HepG2 (cell line): ENCODE measurements around the gene ARHGEF4. TPM values are rescaled to one million over a fixed set of nuclear protein-coding genes. Genes with fewer than 3 reads are reported as not detected.

ENCODE experiments used
- BCL6 ChIP-seq: IDR thresholded peaks from 2 replicates; pipeline ENCODE4 v1.6.1; 2016; ENCODE audit warnings: missing genetic modification reagents, missing compliant biosample characterization
- CREM ChIP-seq, 2 experiments: sonication (generic) in 1 of 2; formaldehyde crosslinking in 1 of 2; IDR thresholded peaks; 2 replicates each; pipeline versions ENCODE4 v1.4.0 to v1.6.1; 2016 to 2020; ENCODE audit warnings: antibody characterized with exemption in 1 of 2, mild to moderate bottlenecking in 1 of 2, missing genetic modification reagents in 1 of 2
- ELF3 ChIP-seq: IDR thresholded peaks from 2 replicates; pipeline ENCODE4 v1.6.1; 2016; ENCODE audit warnings: missing genetic modification reagents, missing compliant biosample characterization
- KMT2A ChIP-seq: sonication (generic); formaldehyde crosslinking; IDR thresholded peaks from 2 replicates; pipeline ENCODE4 v1.4.0; 2020; ENCODE audit warnings: missing genetic modification reagents
- MLLT10 ChIP-seq: sonication (generic); formaldehyde crosslinking; IDR thresholded peaks from 2 replicates; pipeline ENCODE4 v1.4.0; 2020; ENCODE audit warnings: missing genetic modification reagents
- SALL2 ChIP-seq: sonication (generic); formaldehyde crosslinking; IDR thresholded peaks from 2 replicates; pipeline ENCODE4 v1.8.1; 2023; ENCODE audit warnings: mild to moderate bottlenecking, missing genetic modification reagents, inconsistent platforms
- ZNF232 ChIP-seq: sonication (generic); formaldehyde crosslinking; IDR thresholded peaks from 2 replicates; pipeline ENCODE4 v1.4.0; 2020; ENCODE audit warnings: missing genetic modification reagents, borderline replicate concordance
- ZNF3 ChIP-seq: IDR thresholded peaks from 2 replicates; pipeline ENCODE4 v1.7.0; 2017; ENCODE audit warnings: inconsistent platforms
- ZNF451 ChIP-seq: sonication (generic); formaldehyde crosslinking; IDR thresholded peaks from 2 replicates; pipeline ENCODE4 v1.5.0; 2020; ENCODE audit warnings: mild to moderate bottlenecking, missing genetic modification reagents
- ZNF605 ChIP-seq: sonication (generic); formaldehyde crosslinking; IDR thresholded peaks from 2 replicates; pipeline ENCODE4 v1.8.0; 2022; ENCODE audit warnings: mild to moderate bottlenecking, missing genetic modification reagents
- ZNF7 ChIP-seq: IDR thresholded peaks from 2 replicates; pipeline ENCODE4 v1.6.1; 2016; ENCODE audit warnings: missing biosample characterization, missing genetic modification reagents
- ZNF772 ChIP-seq: sonication (generic); formaldehyde crosslinking; IDR thresholded peaks from 2 replicates; pipeline ENCODE4 v1.5.0; 2020; ENCODE audit warnings: mild to moderate bottlenecking, missing genetic modification reagents
- ZNF788 ChIP-seq: sonication (generic); formaldehyde crosslinking; IDR thresholded peaks from 2 replicates; pipeline ENCODE4 v1.5.0; 2020; ENCODE audit warnings: mild to moderate bottlenecking, missing genetic modification reagents, borderline replicate concordance
- polyA plus RNA-seq, 8 experiments: library from polyadenylated mRNA; depleted of rRNA in 3 of 8; stranded (reverse) in 7 of 8; unstranded in 1 of 8; fragments of >200 nt; fragmentation: Illumina TruSeq in 4 of 8; extraction: Trizol in 4 of 8; gene quantifications; 2 replicates each; pipeline versions ENCODE4 v1.2.1 to v1.2.3, GENCODE V29; 2011 to 2016; ENCODE audit warnings: low read depth in 4 of 8, missing spikeins in 1 of 8, mixed read lengths in 1 of 8; ENCODE audit not compliant: insufficient read depth in 1 of 8
- total RNA-seq, 5 experiments: library from RNA; depleted of rRNA; stranded (reverse); fragments of >200 nt; fragmentation: Illumina TruSeq; extraction: Trizol; gene quantifications; 2 replicates each; pipeline ENCODE4 v1.2.3, GENCODE V29; 2016; ENCODE audit warnings: low read depth in 1 of 5
- TF ChIP-seq, protein P1 (sequence below): sonication (generic); formaldehyde crosslinking; IDR thresholded peaks from 2 replicates; pipeline ENCODE4 v1.4.0; 2020; ENCODE audit warnings: missing genetic modification reagents
- TF ChIP-seq, protein P2 (sequence below): sonication (generic); formaldehyde crosslinking; IDR thresholded peaks from 2 replicates; pipeline ENCODE4 v1.5.1; 2020; ENCODE audit warnings: mild to moderate bottlenecking, moderate library complexity, missing genetic modification reagents
- TF ChIP-seq, protein P3 (sequence below): sonication (generic); formaldehyde crosslinking; IDR thresholded peaks from 2 replicates; pipeline ENCODE4 v1.4.0; 2020; ENCODE audit warnings: missing genetic modification reagents
- TF ChIP-seq, protein P4 (sequence below): sonication (generic); formaldehyde crosslinking; IDR thresholded peaks from 2 replicates; pipeline ENCODE4 v1.4.0; 2020; ENCODE audit warnings: missing genetic modification reagents

Gene ARHGEF4
- total and polyA plus RNA-seq, 2 of the 13 experiments (the other 11 are each of a cell fraction or from before 2014, with no cell fraction given): 0.11 to 0.13 TPM

DNA sequence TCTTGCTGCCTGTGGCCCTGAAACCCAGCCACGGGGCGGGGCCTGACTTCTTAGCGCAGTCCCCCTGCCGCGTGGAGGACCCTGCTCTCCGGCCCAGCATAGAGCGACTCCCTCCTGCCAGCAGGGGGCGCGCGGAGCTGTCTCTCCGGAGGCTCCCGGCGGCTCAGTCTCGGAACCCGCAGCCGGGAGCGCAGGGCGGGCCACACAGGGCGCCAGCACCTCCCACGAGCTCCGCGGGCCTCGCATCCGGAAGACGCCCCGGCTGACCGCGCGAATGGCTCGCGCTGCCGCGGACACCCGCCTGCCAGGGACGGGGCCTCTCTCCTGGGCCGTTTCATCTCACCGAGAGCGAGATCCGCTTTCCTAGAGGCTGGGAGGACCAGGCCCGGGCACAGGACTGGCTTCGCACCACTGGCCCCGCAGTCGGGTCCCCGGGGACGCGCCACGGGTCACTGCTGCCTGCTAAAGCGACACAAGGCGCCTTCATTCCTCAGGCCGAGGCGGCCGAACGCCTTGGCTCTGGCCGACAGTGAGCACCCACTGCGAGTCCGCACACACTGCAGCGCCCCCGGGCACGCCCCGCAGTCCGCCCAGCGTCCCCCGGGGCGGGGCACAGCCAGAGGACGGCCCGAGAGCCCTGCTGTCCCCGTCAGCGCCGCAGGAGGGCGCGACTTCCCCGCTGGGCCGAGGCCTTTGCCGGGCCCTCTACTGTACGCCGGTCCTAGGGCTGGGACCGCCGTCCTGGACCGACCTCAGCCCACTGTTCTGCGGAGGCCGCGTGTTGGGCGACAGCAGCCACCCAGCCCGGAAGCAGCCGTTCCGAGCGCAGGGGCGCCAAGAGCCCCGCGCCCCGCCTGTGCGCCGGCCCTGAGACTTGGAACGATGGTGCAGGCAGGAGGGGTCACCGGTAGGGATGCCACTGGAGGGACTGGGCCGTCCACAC, 39.0 kb upstream of the ARHGEF4 start (continued):
- TF ChIP-seq, protein P1, sequence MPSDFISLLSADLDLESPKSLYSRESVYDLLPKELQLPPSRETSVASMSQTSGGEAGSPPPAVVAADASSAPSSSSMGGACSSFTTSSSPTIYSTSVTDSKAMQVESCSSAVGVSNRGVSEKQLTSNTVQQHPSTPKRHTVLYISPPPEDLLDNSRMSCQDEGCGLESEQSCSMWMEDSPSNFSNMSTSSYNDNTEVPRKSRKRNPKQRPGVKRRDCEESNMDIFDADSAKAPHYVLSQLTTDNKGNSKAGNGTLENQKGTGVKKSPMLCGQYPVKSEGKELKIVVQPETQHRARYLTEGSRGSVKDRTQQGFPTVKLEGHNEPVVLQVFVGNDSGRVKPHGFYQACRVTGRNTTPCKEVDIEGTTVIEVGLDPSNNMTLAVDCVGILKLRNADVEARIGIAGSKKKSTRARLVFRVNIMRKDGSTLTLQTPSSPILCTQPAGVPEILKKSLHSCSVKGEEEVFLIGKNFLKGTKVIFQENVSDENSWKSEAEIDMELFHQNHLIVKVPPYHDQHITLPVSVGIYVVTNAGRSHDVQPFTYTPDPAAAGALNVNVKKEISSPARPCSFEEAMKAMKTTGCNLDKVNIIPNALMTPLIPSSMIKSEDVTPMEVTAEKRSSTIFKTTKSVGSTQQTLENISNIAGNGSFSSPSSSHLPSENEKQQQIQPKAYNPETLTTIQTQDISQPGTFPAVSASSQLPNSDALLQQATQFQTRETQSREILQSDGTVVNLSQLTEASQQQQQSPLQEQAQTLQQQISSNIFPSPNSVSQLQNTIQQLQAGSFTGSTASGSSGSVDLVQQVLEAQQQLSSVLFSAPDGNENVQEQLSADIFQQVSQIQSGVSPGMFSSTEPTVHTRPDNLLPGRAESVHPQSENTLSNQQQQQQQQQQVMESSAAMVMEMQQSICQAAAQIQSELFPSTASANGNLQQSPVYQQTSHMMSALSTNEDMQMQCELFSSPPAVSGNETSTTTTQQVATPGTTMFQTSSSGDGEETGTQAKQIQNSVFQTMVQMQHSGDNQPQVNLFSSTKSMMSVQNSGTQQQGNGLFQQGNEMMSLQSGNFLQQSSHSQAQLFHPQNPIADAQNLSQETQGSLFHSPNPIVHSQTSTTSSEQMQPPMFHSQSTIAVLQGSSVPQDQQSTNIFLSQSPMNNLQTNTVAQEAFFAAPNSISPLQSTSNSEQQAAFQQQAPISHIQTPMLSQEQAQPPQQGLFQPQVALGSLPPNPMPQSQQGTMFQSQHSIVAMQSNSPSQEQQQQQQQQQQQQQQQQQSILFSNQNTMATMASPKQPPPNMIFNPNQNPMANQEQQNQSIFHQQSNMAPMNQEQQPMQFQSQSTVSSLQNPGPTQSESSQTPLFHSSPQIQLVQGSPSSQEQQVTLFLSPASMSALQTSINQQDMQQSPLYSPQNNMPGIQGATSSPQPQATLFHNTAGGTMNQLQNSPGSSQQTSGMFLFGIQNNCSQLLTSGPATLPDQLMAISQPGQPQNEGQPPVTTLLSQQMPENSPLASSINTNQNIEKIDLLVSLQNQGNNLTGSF: no peak
- TF ChIP-seq ZNF7 (CRISPR knock-in tag) (no peak), ZNF3 (CRISPR knock-in tag) (no peak), ZNF232 (CRISPR knock-in tag) (peak; percentile 45; the same call in 1 of the 2 replicates), ZNF788 (CRISPR knock-in tag) (peak; percentile 78), KMT2A (CRISPR knock-in tag) (no peak), ELF3 (CRISPR knock-in tag) (no peak), ZNF605 (CRISPR knock-in tag) (peak; percentile 89; the same call in 1 of the 2 replicates), CREM (IDR thresholded peaks at IDR 0.05) (no peak), CREM (CRISPR knock-in tag; IDR thresholded peaks at IDR 0.05) (no peak), SALL2 (CRISPR knock-in tag) (no peak), ZNF451 (CRISPR knock-in tag) (peak; percentile 96), BCL6 (CRISPR knock-in tag) (no peak; the same call in none of the 2 replicates), MLLT10 (CRISPR knock-in tag) (no peak), ZNF772 (peak; percentile 73)
- TF ChIP-seq, protein P2, sequence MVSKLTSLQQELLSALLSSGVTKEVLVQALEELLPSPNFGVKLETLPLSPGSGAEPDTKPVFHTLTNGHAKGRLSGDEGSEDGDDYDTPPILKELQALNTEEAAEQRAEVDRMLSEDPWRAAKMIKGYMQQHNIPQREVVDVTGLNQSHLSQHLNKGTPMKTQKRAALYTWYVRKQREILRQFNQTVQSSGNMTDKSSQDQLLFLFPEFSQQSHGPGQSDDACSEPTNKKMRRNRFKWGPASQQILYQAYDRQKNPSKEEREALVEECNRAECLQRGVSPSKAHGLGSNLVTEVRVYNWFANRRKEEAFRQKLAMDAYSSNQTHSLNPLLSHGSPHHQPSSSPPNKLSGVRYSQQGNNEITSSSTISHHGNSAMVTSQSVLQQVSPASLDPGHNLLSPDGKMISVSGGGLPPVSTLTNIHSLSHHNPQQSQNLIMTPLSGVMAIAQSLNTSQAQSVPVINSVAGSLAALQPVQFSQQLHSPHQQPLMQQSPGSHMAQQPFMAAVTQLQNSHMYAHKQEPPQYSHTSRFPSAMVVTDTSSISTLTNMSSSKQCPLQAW (CRISPR knock-in tag): peak; percentile 90
- TF ChIP-seq, protein P3, sequence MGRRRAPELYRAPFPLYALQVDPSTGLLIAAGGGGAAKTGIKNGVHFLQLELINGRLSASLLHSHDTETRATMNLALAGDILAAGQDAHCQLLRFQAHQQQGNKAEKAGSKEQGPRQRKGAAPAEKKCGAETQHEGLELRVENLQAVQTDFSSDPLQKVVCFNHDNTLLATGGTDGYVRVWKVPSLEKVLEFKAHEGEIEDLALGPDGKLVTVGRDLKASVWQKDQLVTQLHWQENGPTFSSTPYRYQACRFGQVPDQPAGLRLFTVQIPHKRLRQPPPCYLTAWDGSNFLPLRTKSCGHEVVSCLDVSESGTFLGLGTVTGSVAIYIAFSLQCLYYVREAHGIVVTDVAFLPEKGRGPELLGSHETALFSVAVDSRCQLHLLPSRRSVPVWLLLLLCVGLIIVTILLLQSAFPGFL: no peak
- TF ChIP-seq, protein P4, sequence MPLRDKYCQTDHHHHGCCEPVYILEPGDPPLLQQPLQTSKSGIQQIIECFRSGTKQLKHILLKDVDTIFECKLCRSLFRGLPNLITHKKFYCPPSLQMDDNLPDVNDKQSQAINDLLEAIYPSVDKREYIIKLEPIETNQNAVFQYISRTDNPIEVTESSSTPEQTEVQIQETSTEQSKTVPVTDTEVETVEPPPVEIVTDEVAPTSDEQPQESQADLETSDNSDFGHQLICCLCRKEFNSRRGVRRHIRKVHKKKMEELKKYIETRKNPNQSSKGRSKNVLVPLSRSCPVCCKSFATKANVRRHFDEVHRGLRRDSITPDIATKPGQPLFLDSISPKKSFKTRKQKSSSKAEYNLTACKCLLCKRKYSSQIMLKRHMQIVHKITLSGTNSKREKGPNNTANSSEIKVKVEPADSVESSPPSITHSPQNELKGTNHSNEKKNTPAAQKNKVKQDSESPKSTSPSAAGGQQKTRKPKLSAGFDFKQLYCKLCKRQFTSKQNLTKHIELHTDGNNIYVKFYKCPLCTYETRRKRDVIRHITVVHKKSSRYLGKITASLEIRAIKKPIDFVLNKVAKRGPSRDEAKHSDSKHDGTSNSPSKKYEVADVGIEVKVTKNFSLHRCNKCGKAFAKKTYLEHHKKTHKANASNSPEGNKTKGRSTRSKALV (CRISPR knock-in tag): peak; percentile 89
